ENCODE results near the gene DLGAP1. TPM values are rescaled to one million over a fixed set of nuclear protein-coding genes. Genes with fewer than 3 reads are reported as not detected.

Gene DLGAP1
- total RNA-seq, 3 donors from 2014 or later = 0.96 to 17.6 (median 5.2) TPM

DNA sequence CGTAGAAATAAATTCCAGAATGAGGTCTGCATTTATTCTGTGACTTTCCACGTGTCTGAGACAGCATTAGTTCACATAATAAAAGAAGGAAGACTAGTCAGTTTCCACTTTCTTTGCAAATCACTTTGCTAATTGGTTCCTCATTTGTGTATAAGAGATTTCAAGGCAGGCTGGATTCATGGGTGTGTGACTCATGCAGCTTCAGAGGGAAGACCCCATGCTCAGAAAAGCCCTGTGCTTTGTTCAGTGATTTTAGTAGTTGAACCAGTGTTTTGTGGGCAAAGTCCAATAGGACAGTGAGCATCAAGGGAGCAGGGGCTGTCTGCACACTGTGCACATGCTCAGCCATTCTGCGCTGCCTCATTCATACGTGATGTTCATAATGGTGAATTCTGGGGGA is 297.8 kb downstream of the DLGAP1 start:
- Histone ChIP-seq H3K9me3 (no peaks in the 10 kb centered on the region), H3K27me3 (no peaks in the 10 kb centered on the region), H3K27ac (no peak overlapping the region), H3K4me3 (no peak overlapping the region), H3K36me3 (no peaks in the 10 kb centered on the region), H3K4me1 (no peaks in the 10 kb centered on the region)
- no peak for TF ChIP-seq POLR2AphosphoS5 (IDR thresholded peaks at IDR 0.05)
- TF ChIP-seq CTCF (IDR thresholded peaks at IDR 0.05) = no peak
- TF ChIP-seq POLR2A (IDR thresholded peaks at IDR 0.05) = no peak
- DNase-seq (ENCODE audit: low spot score in 2 of 2) = no peak
- intact Hi-C loops (cut with DNase I; ENCODE audit: low total_unique reads) = no loop called here

- Histone ChIP-seq H3K4me1 (no peaks in the 10 kb centered on the region), H3K9me3 (no peaks in the 10 kb centered on the region), H3K4me3 (no peak overlapping the region), H3K36me3 (no peaks in the 10 kb centered on the region), H3K27me3 (no peaks in the 10 kb centered on the region), H3K27ac (no peak overlapping the region)
- intact Hi-C loops (cut with DNase I; ENCODE audit: low total_unique reads) = no loop called here
- TF ChIP-seq POLR2A (IDR thresholded peaks at IDR 0.05) (no peak), CTCF (IDR thresholded peaks at IDR 0.05) (no peak), POLR2AphosphoS5 (IDR thresholded peaks at IDR 0.05) (no peak)
- DNase-seq (ENCODE audit: low spot score in 2 of 2) = no peak
Measured at GRCh38 chr18:4146797-4147196, 308.3 kb downstream of the DLGAP1 start.

DNA sequence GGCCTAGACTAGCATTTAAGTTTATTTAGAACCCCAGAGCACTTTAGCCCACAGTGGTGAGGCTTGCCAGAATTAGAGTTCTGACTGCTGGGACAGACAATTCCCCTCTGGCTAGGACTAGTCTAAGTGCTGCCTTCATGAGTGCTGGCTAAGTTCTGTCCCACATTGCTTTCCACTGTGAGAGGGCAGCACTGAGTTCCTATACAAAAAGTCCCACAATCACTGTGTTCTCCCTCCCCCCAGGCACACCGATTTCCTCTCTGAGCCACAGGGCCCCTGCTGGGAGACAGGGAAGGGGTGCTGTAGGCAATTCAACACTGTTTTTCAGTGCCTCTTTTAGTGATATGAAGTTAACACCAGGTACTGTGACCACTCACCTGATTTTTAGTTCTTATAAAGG is 310.9 kb downstream of the DLGAP1 start:
- DNase-seq (ENCODE audit: low spot score in 2 of 2) = no peak
- Histone ChIP-seq H3K4me3 (no peak overlapping the region), H3K36me3 (no peaks in the 10 kb centered on the region), H3K9me3 (no peaks in the 10 kb centered on the region), H3K4me1 (no peaks in the 10 kb centered on the region), H3K27me3 (no peaks in the 10 kb centered on the region), H3K27ac (no peak overlapping the region)
- no peak for TF ChIP-seq CTCF (IDR thresholded peaks at IDR 0.05)
- no peak for TF ChIP-seq POLR2AphosphoS5 (IDR thresholded peaks at IDR 0.05)
- no peak for TF ChIP-seq POLR2A (IDR thresholded peaks at IDR 0.05)
- intact Hi-C loops (cut with DNase I; ENCODE audit: low total_unique reads) = no loop called here

DNA sequence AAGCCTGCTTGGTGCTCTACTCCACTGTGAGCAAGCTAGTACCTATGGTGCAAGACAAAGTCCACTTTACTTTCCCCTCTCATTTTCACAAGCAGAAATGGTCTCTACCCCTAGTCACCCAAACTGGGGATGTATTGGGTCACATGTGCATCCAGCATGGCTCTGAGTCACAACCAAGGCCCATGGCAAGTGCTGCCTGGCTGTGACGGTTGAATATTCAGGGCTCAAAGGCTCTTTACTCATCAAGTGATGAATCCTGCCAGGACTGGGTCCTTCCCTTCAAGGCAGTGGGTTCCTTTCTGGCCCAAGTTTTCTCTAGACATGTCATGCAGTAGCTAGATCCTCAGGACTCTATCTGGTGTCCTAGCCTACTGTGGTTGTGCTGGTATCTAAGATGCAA is 311.5 kb downstream of the DLGAP1 start:
- H3K27ac ChIP-seq = no peak overlapping the region
- no peak overlapping the region for H3K4me3 ChIP-seq
- intact Hi-C loops (cut with DNase I; ENCODE audit: low total_unique reads) = no loop called here

DNA sequence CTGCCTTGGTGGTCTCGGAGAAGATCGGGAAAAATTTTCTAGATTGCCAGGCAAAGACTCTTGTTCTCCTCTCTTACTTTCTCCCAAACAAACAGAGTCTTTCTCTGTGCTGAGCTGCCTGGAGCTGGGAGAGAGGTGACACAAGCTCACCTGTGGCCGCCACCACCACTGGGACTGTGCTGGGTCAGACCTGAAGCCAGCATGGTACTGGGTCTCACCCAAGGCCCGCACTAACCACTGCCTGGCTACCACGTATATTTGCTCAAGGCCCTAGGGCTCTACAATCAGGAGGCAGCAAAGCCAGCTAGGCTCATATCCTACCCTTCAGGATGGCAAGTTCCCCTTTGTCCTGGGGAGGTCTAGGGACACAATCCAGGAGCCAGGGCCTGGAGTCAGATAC is 312.2 kb downstream of the DLGAP1 start:
- no peaks in the 10 kb centered on the region for H3K36me3 ChIP-seq
- no peak for TF ChIP-seq CTCF (IDR thresholded peaks at IDR 0.05)
- no peak for TF ChIP-seq POLR2A (IDR thresholded peaks at IDR 0.05)
- intact Hi-C loops (cut with DNase I; ENCODE audit: low total_unique reads) = no loop called here
- no peaks in the 10 kb centered on the region for H3K9me3 ChIP-seq
- no peak overlapping the region for H3K4me3 ChIP-seq
- no peak overlapping the region for H3K27ac ChIP-seq
- no peaks in the 10 kb centered on the region for H3K4me1 ChIP-seq
- H3K27me3 ChIP-seq = no peaks in the 10 kb centered on the region
- DNase-seq (ENCODE audit: low spot score in 2 of 2) = no peak

More for the DNA sequence above, 311.5 kb downstream of the DLGAP1 start:
- Histone ChIP-seq H3K27me3 (no peaks in the 10 kb centered on the region), H3K36me3 (no peaks in the 10 kb centered on the region), H3K4me1 (no peaks in the 10 kb centered on the region), H3K9me3 (no peaks in the 10 kb centered on the region)
- no peak for TF ChIP-seq POLR2A (IDR thresholded peaks at IDR 0.05)
- TF ChIP-seq POLR2AphosphoS5 (IDR thresholded peaks at IDR 0.05) = no peak
- TF ChIP-seq CTCF (IDR thresholded peaks at IDR 0.05) = no peak
- no peak for DNase-seq (ENCODE audit: low spot score in 2 of 2)

Data from breast epithelium (tissue), 4 donors.